Sigmoid colon (tissue), 7 donors: Measurements from ENCODE around the gene BNIP3. TPM values are rescaled to one million over a fixed set of nuclear protein-coding genes. Genes with fewer than 3 reads are reported as not detected.

ENCODE experiments used
- DNase-seq: peaks from one replicate; pipeline ENCODE4 v3.0.0-alpha.2; 2019
- H3K27ac ChIP-seq, 4 donors: fragments of 200-600 bp; sonication (generic); one replicate each; pipeline ENCODE4 v1.5.1; 2016 to 2019; ENCODE audit warnings: mild to moderate bottlenecking in 1 of 4
- H3K27me3 ChIP-seq, 3 donors: fragments of 200-600 bp; sonication (generic); one replicate each; pipeline ENCODE4 v1.5.1; 2019; ENCODE audit warnings: mild to moderate bottlenecking in 1 of 3
- H3K36me3 ChIP-seq, 4 donors: fragments of 200-600 bp; sonication (generic); one replicate each; pipeline ENCODE4 v1.5.1; 2016 to 2019
- H3K4me1 ChIP-seq, 4 donors: fragments of 200-600 bp; sonication (generic); one replicate each; pipeline ENCODE4 v1.5.1; 2017 to 2019
- H3K4me3 ChIP-seq, 4 donors: fragments of 200-600 bp; sonication (generic); one replicate each; pipeline ENCODE4 v1.5.1; 2017 to 2019; ENCODE audit warnings: mild to moderate bottlenecking in 2 of 4, moderate library complexity in 1 of 4
- H3K9me3 ChIP-seq, 4 donors: fragments of 200-600 bp in 3 of 4; sonication (generic) in 3 of 4; one replicate each; pipeline versions ENCODE4 v1.5.1 to v1.6.1; 2013 to 2019
- EP300 ChIP-seq, 4 donors: sonication (generic); formaldehyde crosslinking; IDR thresholded peaks; one replicate each; pipeline ENCODE4 v1.6.1; 2017; ENCODE audit warnings: antibody characterized with exemption in 4 of 4
- POLR2A ChIP-seq, 2 donors: fragments of 450-650 bp; IDR thresholded peaks; one replicate each; pipeline ENCODE4 v1.6.1; 2016; ENCODE audit warnings: antibody characterized with exemption in 2 of 2, mild to moderate bottlenecking in 2 of 2, moderate library complexity in 2 of 2
- POLR2AphosphoS5 ChIP-seq, 4 donors: sonication (generic); formaldehyde crosslinking; IDR thresholded peaks; one replicate each; pipeline ENCODE4 v1.6.1; 2017; ENCODE audit warnings: antibody characterized with exemption in 4 of 4
- WGBS, 2 donors: extraction: QIAGEN DNeasy Blood & Tissue Kit; methylation state at CpG; one replicate each; pipeline ENCODE4 v1.1.7; 2013; 5-methylcytosine and 5-hydroxymethylcytosine counted together
- intact Hi-C: fragments of 100-400 bp; cut with DNase I; formaldehyde crosslinking; loops from one replicate; pipeline ENCODE4 v1.15.1; 2023
- polyA plus RNA-seq, 3 donors: library from polyadenylated mRNA; stranded (reverse); fragments of 200-250 nt; gene quantifications; one replicate each; pipeline ENCODE4 v1.2.3, GENCODE V29; 2013
- total RNA-seq, 4 donors: library from RNA; depleted of rRNA; stranded (reverse); fragments of >200 nt; gene quantifications; one replicate each; pipeline ENCODE4 v1.1.0, GENCODE V29; 2016
- TF ChIP-seq, protein P1 (sequence below), 4 experiments: fragments of 450-650 bp in 3 of 4; fragments of 200-600 bp in 1 of 4; IDR thresholded peaks; one replicate each; pipeline ENCODE4 v1.5.1; 2016 to 2019; ENCODE audit warnings: antibody characterized with exemption in 4 of 4, mild to moderate bottlenecking in 3 of 4, moderate library complexity in 2 of 4
- donor health status: healthy with polysubstance abuse.
- donor health status: Bipolar disorder and iron deficiency.
- donor health status: healthy.

Gene BNIP3
- total and polyA plus RNA-seq, 7 donors, result 3.9 to 125 (median 55.9) TPM

DNA sequence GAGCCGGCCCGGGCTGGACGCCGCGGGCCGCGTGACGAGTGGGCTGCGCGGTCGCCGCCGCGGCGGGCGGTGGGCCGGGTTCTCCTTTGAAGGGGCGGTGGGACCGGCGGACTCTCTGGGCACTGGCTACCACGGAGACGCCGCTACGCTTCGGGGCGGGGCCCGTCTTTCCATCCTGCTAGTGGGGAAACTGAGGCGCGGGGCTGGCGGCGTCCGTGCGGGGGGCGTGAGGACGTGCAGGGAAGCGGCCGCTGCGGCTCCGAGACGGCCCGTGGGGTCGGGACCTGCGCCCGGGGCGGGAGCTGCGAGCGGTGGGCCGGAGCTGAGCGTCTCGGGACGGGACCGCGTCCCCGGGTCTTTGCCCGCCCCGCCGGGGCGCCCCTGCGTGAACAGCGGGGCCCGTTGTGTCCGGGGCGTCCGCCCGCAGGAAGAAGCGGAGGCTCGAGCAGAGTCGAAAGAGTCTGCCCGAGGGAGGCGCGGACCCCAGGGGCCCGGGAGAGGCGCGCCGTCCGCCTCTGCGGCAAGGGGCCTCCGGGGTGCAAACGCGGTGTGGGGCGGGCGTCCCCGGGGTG, 548 bp upstream of the BNIP3 start:
- H3K4me3 ChIP-seq, result peak overlapping the region; percentile 53 to 99 (median 89)
- WGBS, 2 donors, result 2 to 11% methylated on average over 83 of the region's 83 CpGs
- H3K27ac ChIP-seq, result peak overlapping the region; percentile 72 to 92 (median 87)
- no peaks in the 10 kb centered on the region for H3K36me3 ChIP-seq
- no peaks in the 10 kb centered on the region for H3K27me3 ChIP-seq
- no peak for DNase-seq
- TF ChIP-seq POLR2A (IDR thresholded peaks at IDR 0.05), result no peak
- TF ChIP-seq POLR2AphosphoS5 (IDR thresholded peaks at IDR 0.05), result no peak
- TF ChIP-seq, protein P1, sequence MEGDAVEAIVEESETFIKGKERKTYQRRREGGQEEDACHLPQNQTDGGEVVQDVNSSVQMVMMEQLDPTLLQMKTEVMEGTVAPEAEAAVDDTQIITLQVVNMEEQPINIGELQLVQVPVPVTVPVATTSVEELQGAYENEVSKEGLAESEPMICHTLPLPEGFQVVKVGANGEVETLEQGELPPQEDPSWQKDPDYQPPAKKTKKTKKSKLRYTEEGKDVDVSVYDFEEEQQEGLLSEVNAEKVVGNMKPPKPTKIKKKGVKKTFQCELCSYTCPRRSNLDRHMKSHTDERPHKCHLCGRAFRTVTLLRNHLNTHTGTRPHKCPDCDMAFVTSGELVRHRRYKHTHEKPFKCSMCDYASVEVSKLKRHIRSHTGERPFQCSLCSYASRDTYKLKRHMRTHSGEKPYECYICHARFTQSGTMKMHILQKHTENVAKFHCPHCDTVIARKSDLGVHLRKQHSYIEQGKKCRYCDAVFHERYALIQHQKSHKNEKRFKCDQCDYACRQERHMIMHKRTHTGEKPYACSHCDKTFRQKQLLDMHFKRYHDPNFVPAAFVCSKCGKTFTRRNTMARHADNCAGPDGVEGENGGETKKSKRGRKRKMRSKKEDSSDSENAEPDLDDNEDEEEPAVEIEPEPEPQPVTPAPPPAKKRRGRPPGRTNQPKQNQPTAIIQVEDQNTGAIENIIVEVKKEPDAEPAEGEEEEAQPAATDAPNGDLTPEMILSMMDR (IDR thresholded peaks at IDR 0.05), result no peak
- no peak for TF ChIP-seq EP300 (IDR thresholded peaks at IDR 0.05)
- H3K9me3 ChIP-seq, result no peaks in the 10 kb centered on the region
- intact Hi-C loops, result loop anchor here (5.0 to 10.0 kb wide), 3 partner anchors 50 to 553 kb away; partner anchors contain the start of genes INPP5A and JAKMIP3
- H3K4me1 ChIP-seq, result peaks cover 0 to 43% (median 32%) of the 10 kb centered on the region in 4 donors

DNA sequence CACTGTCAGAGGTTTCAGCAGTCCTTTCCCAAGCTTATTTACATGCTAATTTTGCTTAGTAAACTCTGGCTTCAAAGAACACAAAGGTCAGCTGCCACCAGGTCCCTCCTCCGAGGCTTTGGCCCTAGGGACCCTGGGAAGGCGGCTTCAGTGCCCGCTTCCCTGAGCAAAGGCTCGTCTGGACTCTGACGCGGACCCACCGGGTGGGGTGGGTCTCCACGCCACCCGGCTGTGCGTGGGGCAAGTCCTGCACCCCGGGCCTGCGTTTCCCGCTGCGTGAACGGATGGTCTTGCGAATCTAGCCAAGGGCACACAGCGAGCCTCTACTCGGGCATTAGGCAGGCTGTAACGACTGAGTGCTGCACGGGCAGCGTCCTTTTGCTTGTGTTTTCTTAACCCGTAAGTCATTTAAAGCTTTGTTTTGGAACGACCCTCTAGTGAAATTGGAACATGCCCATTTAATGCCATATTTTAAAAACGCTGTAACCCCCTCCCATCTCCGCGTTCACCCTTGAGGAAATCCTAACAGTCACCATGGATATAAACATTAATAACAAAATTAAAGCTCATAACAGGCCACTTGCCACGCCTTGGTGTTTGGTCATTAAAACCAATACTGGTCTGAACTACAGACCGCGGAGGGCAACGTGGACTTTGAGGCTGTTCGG, 828 bp downstream of the BNIP3 start:
- Histone ChIP-seq H3K4me3 (peak overlapping the region; percentile 88 to 99 (median 94)), H3K36me3 (no peaks in the 10 kb centered on the region), H3K27me3 (no peaks in the 10 kb centered on the region), H3K9me3 (no peaks in the 10 kb centered on the region), H3K27ac (peak overlapping the region; percentile 85 to 92 (median 87)), H3K4me1 (peaks cover 0 to 43% (median 32%) of the 10 kb centered on the region in 4 donors)
- 8 to 12% methylated on average over 31 of the region's 31 CpGs for WGBS, 2 donors
- intact Hi-C loops, result loop anchor here (1.0 to 10.0 kb wide), 5 partner anchors 42 to 554 kb away; partner anchors contain the start of genes INPP5A, JAKMIP3 and PPP2R2D
- TF ChIP-seq POLR2AphosphoS5 (IDR thresholded peaks at IDR 0.05) (no peak), POLR2A (IDR thresholded peaks at IDR 0.05) (no peak), EP300 (IDR thresholded peaks at IDR 0.05) (no peak)
- TF ChIP-seq, protein P1 (IDR thresholded peaks at IDR 0.05), result no peak
- peak; percentile 67 for DNase-seq

DNA sequence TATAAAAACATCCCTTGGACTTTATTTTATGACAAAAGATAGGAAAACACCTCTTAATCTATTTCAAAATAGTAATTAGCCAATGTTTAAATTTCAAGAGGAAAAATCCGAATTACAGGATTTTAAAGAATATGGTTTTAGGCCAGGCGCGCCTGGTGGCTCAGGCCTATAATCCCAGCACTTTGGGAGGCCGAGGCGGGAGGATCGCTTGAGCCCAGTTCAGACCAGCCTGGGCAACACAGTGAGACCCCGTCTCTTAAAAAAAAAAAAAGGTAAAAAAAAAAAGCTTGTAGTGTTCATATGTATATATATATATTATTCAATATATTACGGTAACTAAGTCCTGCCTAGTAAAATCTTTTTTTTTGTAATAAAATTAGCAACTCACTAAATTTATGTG, 1.4 kb downstream of the BNIP3 start:
- 79 to 88% methylated on average over 8 of the region's 8 CpGs for WGBS, 2 donors
- H3K27me3 ChIP-seq, result no peaks in the 10 kb centered on the region
- no peak for DNase-seq
- peak overlapping the region; percentile 23 to 99 (median 89) for H3K4me3 ChIP-seq
- intact Hi-C loops, result loop anchor here (5.0 to 10.0 kb wide), 3 partner anchors 48 to 554 kb away; partner anchors contain the start of genes INPP5A and JAKMIP3
- H3K36me3 ChIP-seq, result no peaks in the 10 kb centered on the region
- H3K4me1 ChIP-seq, result peaks cover 0 to 43% (median 32%) of the 10 kb centered on the region in 4 donors
- no peaks in the 10 kb centered on the region for H3K9me3 ChIP-seq
- no peak for TF ChIP-seq EP300 (IDR thresholded peaks at IDR 0.05)
- TF ChIP-seq, protein P1 (IDR thresholded peaks at IDR 0.05), result no peak
- TF ChIP-seq POLR2A (IDR thresholded peaks at IDR 0.05), result no peak
- TF ChIP-seq POLR2AphosphoS5 (IDR thresholded peaks at IDR 0.05), result no peak
- H3K27ac ChIP-seq, result peak overlapping the region in 3 of 4 donors; percentile 4 to 92 (median 4)

DNA sequence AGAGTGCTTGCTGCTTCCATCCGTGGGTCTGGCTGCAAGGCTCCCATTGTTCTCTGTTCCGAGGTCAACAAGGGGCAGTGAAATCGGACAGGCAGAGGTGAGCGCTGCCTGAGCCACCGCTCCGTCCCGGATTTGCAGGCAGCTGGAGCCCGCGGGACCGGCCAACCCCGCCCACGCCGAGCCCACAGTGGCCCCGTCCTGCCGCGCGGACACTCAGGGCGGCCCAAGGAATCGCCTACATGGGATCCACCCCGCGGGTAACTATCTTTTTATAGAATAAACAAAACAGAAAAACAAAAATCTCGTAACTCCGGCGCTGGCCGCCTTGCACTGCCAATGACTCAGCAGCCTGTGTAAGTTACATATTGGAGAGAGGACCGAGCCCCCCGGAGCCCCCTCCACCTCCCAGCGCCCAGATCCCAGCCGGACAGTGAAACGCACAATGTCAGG, 1.9 kb downstream of the BNIP3 start:
- peak; percentile 73 for DNase-seq
- H3K36me3 ChIP-seq, result no peaks in the 10 kb centered on the region
- H3K4me1 ChIP-seq, result peaks cover 0 to 45% (median 34%) of the 10 kb centered on the region in 4 donors
- H3K27ac ChIP-seq, result peak overlapping the region; percentile 4 to 92 (median 20)
- H3K4me3 ChIP-seq, result peak overlapping the region; percentile 23 to 99 (median 58)
- H3K27me3 ChIP-seq, result no peaks in the 10 kb centered on the region
- intact Hi-C loops, result loop anchor here (5.0 to 10.0 kb wide), 4 partner anchors 48 to 555 kb away; partner anchors contain the start of genes INPP5A and JAKMIP3
- H3K9me3 ChIP-seq, result no peaks in the 10 kb centered on the region
- WGBS, 2 donors, result 15 to 32% methylated on average over 30 of the region's 30 CpGs
- TF ChIP-seq, protein P1 (IDR thresholded peaks at IDR 0.05), result no peak
- peak in 1 of 4 donors; percentile 18 for TF ChIP-seq POLR2AphosphoS5 (IDR thresholded peaks at IDR 0.05)
